GM18520 (cell line): ENCODE data around the gene CSRNP3.

Source experiments
- ATAC-seq: cut with Tn5 transposase; IDR thresholded peaks from one replicate; pipeline ENCODE4 v1.9.1; 2021; ENCODE audit not compliant: unreplicated experiment

CSRNP3 gene

DNA sequence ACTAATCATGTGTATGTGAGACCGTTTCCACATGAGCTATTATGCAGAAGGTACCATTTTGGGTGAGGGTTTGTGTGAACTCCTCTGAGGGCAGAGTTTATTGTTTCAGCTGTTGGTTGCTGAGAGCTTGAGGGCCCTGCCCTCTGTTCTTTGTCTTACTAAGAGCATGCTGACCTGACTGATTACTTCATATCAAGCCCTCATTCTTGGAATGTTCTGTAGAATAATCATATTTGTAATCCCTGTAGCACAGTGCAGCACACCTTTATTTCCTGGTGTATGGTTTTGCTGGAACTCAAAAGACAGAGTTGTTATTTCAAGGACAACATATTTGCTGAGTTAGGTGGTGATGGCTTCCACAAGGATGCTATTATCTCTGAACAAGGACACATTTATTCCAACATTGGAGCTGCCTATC lies 206.1 kb downstream of the CSRNP3 start:
- ATAC-seq: no peak

DNA sequence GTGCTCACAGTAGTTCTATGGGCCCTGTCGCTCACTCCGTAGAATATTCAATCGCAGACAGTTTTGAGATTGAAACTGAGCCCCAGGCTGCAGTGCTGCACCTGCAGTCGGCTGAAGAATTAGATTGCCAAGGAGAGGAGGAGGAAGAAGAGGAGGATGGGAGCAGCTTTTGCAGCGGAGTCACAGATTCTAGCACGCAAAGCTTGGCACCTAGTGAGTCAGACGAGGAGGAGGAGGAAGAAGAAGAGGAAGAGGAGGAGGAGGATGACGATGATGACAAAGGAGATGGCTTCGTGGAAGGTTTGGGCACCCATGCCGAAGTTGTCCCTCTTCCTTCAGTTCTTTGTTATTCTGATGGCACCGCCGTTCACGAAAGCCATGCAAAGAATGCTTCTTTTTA lies 209.4 kb downstream of the CSRNP3 start:
- ATAC-seq: no peak

DNA sequence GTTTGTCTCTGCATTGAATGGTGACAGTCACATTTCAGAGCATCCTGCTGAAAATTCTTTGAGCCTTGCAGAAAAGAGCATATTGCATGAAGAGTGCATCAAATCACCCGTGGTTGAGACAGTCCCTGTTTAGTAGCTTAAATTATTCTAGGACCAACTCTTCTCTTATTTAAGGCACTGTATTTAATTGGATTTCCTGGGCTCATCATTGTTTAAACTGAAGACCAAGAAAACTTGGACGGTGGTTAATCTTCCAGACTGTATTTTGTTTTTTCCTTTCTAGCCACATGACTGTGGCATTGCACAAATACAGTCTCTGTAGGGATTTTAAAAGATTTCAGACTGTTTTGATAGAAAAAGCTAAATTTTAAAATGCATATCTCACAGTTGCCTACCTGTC lies 210.1 kb downstream of the CSRNP3 start:
- ATAC-seq: no peak

DNA sequence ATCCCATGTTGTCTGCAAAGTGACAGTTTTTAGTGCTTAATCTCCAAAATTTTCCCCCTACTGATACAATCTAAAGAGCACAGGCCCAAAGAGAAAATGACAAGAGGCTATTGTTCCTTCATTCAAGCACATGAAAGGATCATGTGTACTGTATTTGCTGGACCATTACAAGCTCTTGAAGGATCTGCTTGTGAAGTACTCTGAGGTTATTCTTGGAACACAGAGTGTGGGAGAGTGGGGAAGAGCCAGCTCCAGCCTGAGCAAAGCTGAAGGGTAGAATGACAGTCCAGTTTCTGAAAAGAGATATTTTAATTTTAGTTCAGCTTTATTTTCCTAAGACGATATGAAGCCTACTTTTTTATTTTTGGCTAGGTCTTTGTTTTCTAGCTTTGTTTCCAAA lies 212.3 kb downstream of the CSRNP3 start:
- no peak for ATAC-seq

DNA sequence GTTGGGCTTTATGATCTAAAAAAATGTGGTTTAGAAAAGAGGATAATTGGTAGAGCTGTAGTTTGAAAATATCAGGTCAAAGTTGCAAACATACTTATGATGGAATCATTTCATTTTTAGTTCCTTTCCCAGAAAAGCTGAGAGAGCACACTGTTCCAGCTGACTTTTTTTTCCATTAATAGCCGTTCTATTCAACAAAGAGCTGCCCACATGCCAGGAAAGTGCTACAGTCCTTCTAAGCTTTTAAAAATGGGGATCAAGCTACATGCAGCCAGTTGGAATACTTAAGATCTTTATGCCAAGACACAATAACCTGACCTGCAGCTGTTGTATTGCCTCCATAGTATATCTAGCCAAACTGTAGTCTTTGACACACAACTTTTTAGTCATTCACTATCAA lies 213.0 kb downstream of the CSRNP3 start:
- no peak for ATAC-seq

DNA sequence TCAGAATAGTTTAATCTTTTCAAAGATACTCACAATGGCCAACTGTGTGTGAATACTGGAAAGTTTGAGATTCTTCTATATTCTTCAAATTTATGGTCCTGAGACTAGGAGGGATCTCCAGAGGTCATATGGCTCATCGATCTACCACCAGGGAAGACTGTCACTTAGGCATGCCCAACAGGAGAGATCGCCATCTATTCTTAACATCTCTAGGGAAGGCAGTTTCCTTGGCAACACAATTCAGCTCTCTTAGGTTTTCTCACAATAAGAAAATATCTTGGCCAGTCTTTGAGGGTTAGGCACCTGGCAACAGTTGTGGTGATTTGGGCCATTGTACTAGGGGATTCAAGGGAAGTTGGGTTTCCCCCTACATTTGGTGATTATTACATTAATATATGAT lies 217.3 kb downstream of the CSRNP3 start:
- no peak for ATAC-seq

DNA sequence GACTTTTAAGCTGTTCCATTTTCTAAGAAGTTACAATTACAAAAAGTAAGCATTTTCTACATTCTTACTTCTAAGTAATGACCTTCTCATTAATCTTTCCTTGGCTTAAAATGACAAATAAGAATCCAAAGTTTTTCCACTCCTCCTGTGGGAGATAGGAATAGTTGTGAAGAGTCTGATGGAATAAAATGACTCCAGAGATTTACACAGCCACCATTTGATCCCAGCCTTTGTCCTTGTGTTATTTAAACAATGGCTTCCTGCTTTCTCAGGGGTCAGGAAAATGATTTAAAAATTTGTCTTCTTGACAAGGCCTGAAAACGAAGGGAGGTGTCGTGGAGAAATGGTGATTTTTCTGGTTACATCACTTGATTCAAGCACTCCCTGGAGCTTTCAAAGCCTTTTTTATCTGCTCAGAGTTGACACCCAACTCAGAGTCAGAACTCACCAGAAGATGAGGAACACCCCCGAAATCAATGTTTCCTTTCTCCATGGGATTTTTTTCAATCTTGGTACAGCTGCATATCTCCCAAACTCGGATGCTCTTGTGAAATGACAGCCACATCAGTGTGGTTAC lies 218.0 kb downstream of the CSRNP3 start:
- ATAC-seq: no peak

DNA sequence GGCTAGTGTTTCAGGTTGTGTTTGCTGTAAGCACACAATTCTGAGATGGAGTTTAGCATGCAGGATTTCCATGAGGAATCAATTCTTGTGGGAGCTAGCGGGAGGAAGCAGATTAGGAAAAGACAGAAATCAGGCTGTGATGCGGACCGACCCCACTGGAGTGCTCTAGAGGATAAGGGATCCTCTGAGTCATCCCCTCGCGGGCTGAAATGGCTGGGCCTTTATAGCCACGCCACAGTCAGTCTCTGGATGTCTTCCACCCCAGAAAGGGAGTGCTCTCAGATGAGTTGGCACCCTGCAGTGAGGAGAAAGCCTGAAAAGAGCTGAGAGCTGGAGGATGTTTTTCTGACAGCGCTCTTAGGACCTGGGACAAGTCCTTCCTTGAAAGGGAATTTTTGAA lies 222.1 kb downstream of the CSRNP3 start:
- ATAC-seq: no peak

DNA sequence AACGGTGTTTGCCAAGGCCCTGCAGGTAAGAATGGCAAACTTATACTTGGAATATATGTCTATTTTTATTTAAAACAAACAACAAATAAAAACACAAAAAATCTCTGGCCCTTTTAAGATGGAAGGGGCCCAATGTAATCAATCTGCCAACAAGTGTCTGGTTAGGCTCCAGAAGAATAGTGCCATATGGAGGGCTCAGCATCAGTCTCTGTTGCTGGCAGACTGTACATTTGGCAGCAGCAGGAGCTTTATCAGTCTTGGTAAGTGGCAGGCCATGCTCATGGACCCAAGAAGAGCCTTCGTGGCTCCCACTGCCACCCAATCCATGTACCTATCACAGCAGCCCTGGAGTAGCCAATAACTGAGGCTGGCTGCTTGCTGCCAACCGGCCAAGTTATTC lies 223.4 kb downstream of the CSRNP3 start:
- no peak for ATAC-seq

DNA sequence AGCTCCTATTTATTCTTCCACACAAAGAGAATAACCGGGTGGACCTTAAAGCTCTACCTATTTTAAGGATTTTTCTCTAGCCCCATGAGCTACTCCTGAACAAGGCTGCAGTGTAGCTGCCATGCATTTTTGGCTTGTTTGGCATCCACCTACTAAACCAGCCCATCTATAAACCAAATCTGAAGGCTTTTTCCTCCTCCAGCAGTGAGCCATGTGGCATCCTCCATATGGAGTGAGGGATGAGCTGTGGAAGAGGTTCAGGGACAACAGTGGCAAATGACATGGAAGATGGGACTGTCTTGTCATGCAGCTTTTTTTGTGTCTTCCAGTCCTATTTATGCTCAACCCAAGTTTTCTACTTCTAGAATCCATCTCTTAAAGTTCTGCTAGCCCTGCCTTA lies 224.3 kb downstream of the CSRNP3 start:
- ATAC-seq: no peak

DNA sequence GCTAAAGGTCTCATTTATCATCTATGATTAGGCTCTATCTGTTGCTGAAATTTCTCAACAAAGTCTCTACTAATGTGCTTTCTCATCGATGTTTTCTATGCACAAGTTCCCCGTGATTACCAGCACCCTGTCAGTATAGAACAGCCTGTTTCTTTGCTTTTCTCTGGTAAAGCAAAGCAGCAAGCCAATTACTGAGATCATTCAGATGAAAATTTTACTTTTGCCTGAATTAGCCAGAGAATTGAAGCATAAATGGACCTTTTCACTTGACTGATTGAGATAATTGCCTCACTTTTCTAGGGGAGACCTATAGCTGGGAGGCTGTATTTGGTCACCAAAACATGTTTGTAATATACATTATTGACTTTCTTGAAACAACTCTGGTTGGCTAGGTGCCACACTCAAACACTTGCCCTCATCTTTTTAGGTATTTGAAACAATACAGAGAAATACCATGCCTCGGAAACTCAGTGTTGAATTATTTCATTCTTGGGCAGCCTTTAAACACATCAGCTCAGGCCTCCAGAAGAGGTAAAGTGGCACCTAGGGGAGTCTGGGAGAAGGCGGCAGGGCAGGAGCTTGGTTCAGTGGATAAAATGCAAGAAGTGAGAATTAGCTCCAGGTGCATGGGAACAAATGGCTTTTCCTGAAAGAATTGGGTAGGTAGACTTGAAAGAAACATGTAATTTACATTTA lies 228.4 kb downstream of the CSRNP3 start:
- no peak for ATAC-seq

DNA sequence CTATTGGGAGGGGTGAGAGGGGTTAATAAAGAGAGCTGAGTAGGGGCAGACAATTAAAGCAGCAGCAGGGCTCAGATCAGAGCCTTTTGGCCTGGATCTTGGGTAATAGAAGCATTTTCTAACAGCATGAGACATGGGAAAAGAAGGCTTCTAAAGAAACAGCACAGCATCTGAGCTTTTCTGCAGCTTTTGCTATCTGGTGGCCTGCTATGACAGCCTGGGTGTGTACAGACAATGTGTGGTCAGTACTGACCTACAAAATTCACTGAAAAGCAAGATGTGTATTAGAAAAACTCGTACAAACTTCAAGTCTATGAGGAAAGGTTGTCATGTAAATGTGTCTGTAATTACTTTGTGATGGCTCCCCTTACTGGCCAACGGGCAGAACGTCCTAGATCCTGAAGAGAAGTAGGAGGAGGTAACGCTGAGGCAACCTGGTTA lies 229.0 kb downstream of the CSRNP3 start:
- ATAC-seq: peak; percentile 70

DNA sequence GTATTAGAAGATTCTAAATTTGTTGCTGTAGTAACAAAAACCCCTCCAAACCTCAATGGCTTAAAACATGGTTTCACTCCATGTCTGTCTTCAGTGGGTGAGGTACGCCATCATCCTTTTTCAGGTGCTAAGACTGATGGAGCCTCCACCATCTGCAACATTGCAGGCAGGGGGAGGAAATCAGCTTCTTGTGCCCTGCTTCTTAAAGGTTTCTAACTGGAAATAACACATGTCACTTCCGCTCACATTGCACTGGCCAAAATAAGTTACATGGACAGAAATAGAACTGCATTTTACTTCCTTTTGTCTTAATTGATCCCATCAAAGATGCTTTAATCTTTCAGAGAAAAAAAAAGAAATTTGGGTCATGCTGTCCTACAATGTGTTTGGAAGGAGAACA lies 230.4 kb downstream of the CSRNP3 start:
- ATAC-seq: no peak

DNA sequence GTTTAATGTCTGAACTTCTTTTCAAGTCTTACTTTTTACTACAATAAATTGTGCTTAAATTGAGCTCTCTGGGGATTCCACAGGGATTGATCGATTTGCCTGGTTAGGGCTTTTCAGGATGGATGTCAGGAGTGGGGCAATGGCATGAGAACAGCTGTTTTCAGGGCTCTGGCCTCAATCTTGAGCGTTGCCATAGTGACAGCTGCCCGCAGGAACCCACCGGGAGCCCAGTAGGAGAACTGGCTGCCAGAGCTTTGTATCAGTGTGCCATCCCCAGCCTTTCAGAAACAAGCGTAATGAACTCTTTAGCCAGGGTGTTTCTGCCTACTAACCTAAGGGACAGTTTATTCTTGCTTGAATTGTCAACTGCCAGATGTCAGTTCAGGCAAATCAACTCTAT lies 231.0 kb downstream of the CSRNP3 start:
- ATAC-seq: no peak

DNA sequence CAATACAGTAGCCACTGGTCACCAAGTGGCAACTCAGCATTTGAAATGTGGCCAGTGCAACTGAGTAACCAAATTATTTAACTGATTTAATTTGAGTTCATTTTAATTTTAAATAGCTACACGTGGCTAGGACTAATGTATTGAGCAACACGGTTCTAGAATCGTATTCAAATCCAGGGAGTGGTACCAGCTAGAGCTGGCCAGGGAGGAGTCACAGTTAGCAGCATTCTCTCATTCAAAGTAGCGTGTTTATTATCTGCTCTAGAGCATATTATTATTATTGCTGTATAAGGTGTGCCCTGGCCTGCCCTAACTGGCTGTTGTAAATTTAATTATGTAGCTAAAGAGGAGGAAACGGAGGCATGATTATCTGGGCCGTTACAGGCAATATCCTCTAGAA lies 231.6 kb downstream of the CSRNP3 start:
- no peak for ATAC-seq

DNA sequence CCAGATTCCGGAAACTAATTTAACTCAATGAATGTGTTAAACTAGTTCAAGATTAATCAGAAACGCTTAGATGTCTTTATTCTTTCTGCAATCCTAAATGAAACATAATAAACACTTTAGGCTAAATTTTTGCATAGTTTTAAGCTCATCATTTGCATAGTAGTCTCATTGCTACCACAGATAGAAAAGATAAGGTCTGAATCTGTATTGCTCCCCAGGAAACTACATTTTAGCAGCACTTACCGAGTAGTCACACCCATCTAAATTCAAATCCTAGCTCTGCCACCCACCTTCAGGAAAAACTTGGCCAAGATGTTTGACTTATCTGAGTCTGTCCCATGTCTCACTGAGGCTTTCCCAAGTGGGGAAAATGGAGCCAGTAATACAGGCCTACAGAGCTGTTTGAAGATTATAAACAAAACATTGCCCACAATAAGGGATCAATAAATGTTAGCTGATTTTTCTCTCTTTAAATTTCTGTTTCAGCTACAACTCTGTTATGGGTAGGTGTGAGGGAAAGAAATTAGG lies 237.5 kb downstream of the CSRNP3 start:
- ATAC-seq: no peak

DNA sequence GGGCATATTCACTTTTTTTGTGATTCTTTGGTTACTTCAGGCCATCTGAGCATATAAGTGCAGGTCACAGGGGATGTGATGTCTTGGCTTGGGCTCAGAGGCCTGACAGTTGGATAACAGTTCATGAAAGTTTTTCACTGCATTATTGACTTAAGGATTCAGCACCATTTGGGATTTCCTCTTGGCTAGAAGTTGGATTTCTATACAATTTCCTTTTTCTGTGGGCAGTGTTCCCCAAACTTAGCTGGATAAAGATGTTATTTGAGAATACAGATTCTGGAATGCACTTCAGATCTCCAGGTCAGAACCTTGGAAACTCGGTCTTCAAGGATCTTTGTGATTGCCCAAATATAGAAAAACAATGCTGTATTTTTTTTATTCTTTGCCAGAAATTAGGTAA lies 246.6 kb downstream of the CSRNP3 start:
- ATAC-seq: no peak

DNA sequence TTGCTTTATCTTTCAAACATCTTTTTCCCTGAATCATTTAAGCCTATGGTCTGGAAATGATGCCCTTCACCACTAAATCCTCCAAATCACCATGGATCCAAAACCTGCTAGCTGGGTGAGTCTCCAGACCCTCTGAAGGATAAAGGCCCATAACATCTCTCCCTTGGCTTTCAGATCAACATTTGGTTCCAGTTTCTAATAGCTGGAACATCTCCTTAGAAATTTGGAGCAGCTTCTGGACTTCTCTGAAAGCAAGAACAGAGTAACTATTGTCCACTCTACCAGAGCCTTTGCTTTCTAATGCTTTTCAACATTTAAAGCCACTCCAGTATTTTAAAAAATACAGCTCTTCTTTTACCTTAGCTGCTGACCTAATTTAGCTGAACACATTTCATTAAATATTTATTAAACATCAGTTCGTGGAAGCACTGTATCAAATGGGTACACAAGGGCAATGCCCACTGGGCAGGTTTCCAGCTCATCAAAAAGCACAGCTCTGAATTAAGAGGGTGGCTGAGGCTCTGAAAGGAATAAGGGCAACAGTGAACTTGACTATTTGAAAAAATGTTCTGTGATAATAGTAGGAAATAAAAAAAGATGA lies 249.2 kb downstream of the CSRNP3 start:
- no peak for ATAC-seq

DNA sequence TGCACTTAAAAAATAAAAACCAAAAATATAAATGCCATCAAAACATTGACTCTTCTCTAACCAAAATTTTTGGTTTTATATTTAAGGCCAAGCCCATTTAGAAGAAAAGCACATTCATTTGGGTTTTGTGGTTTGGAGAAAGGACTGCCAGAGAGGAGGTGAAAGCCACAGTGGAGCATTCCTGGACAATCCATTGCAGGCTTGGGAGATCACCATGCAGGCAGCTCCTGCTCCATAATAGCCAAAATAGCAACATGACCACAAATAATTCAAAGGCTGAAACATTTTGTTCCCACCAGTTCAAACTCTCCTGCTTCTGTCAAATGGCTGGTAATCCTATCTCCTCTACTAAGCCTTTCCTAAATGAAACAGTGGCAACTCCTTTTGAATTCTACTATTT lies 251.0 kb downstream of the CSRNP3 start:
- ATAC-seq: no peak

DNA sequence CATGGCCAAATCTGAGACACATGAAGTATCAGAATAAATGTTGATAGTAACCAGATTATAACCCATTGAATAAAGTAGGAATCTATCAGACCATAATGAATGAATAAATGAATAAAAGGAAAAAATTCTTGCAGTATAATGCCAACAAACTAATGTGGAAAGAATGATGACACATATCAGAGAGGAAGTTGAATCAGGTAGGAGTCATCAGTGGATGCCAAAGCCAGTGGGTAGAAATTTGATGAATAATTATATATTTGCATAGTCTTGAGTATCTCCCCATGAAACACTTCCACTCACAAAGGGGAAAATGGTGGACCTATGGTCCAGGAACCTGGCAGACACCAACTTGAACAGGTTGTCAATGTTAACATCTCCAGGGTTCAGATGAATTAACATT lies 255.9 kb downstream of the CSRNP3 start:
- no peak for ATAC-seq
